H9 (cell line): Measurements from ENCODE around the gene RNASE2. TPM values are rescaled to one million over a fixed set of nuclear protein-coding genes. Genes with fewer than 3 reads are reported as not detected.
A peak's percentile ranks its signal among the peaks of the same experiment; 100 is the strongest.

Source experiments
- DNase-seq: peaks from one replicate; pipeline ENCODE4 v3.0.0-alpha.2; 2017
- H2AFZ ChIP-seq: one replicate; pipeline ENCODE4 v1.6.1; 2013; ENCODE audit warnings: mild to moderate bottlenecking, low read length, control low read depth, moderate library complexity
- H2AK5ac ChIP-seq: 2 replicates; pipeline ENCODE4 v1.6.1; 2013; ENCODE audit warnings: low read length, control low read depth, mixed read lengths; ENCODE audit not compliant: insufficient read length
- H2BK120ac ChIP-seq: one replicate; pipeline ENCODE4 v1.6.1; 2013; ENCODE audit warnings: low read depth, mild to moderate bottlenecking, low read length, control low read depth, inconsistent platforms; ENCODE audit not compliant: poor library complexity, severe bottlenecking
- H2BK12ac ChIP-seq: 2 replicates; pipeline ENCODE4 v1.6.1; 2013; ENCODE audit warnings: low read length, control low read depth, mixed read lengths, low read depth; ENCODE audit not compliant: insufficient read length
- H2BK15ac ChIP-seq: 2 replicates; pipeline ENCODE4 v1.6.1; 2013; ENCODE audit warnings: low read depth, low read length, control low read depth
- H2BK20ac ChIP-seq: one replicate; pipeline ENCODE4 v1.6.1; 2013; ENCODE audit warnings: low read depth, mild to moderate bottlenecking, low read length, control low read depth, inconsistent platforms; ENCODE audit not compliant: poor library complexity, severe bottlenecking
- H2BK5ac ChIP-seq: 2 replicates; pipeline ENCODE4 v1.6.1; 2013; ENCODE audit warnings: low read length, control low read depth, mixed read lengths; ENCODE audit not compliant: insufficient read length
- H3K14ac ChIP-seq: 2 replicates; pipeline ENCODE4 v1.6.1; 2013; ENCODE audit warnings: low read length, control low read depth; ENCODE audit not compliant: insufficient read depth
- H3K18ac ChIP-seq: 2 replicates; pipeline ENCODE4 v1.6.1; 2013; ENCODE audit warnings: low read depth, mild to moderate bottlenecking, mixed read lengths, low read length, control low read depth; ENCODE audit not compliant: insufficient read length
- H3K23ac ChIP-seq: 2 replicates; pipeline ENCODE4 v1.6.1; 2013; ENCODE audit warnings: low read length, control low read depth, mixed read lengths, low read depth; ENCODE audit not compliant: insufficient read length
- H3K23me2 ChIP-seq: 2 replicates; pipeline ENCODE4 v1.6.1; 2013; ENCODE audit warnings: low read depth, mild to moderate bottlenecking, mixed read lengths, low read length, control low read depth; ENCODE audit not compliant: insufficient read length, poor library complexity, severe bottlenecking
- H3K27ac ChIP-seq: 2 replicates; pipeline ENCODE4 v1.5.1; 2013; ENCODE audit warnings: low read length, control low read depth, mixed read lengths, low read depth; ENCODE audit not compliant: insufficient read length
- H3K27me3 ChIP-seq: 2 replicates; pipeline ENCODE4 v1.6.1; 2013; ENCODE audit warnings: low read length, control low read depth, inconsistent platforms; ENCODE audit not compliant: insufficient read depth
- H3K4ac ChIP-seq: 2 replicates; pipeline ENCODE4 v1.6.1; 2013; ENCODE audit warnings: low read depth, mild to moderate bottlenecking, control low read depth, inconsistent platforms, low read length, moderate library complexity
- H3K4me1 ChIP-seq: 2 replicates; pipeline ENCODE4 v1.6.1; 2013; ENCODE audit warnings: low read length, control low read depth, inconsistent platforms; ENCODE audit not compliant: insufficient read depth
- H3K4me2 ChIP-seq: 2 replicates; pipeline ENCODE4 v1.6.1; 2013; ENCODE audit warnings: low read length, control low read depth, mixed read lengths; ENCODE audit not compliant: insufficient read length, insufficient read depth
- H3K56ac ChIP-seq: 2 replicates; pipeline ENCODE4 v1.6.1; 2013; ENCODE audit warnings: low read depth, mild to moderate bottlenecking, mixed read lengths, low read length, control low read depth; ENCODE audit not compliant: insufficient read length
- H3K79me1 ChIP-seq: 2 replicates; pipeline ENCODE4 v1.6.1; 2013; ENCODE audit warnings: low read depth, mild to moderate bottlenecking, moderate library complexity, low read length, control low read depth, inconsistent platforms; ENCODE audit not compliant: insufficient read depth, poor library complexity, severe bottlenecking
- H3K79me2 ChIP-seq: 2 replicates; pipeline ENCODE4 v1.6.1; 2013; ENCODE audit warnings: low read length, control low read depth, inconsistent platforms; ENCODE audit not compliant: insufficient read depth
- H3K9ac ChIP-seq: 2 replicates; pipeline ENCODE4 v1.6.1; 2013; ENCODE audit warnings: low read length, control low read depth, mixed read lengths; ENCODE audit not compliant: insufficient read length; ENCODE audit errors: extremely low read depth
- H3K9me3 ChIP-seq: one replicate; pipeline ENCODE4 v1.6.1; 2013; ENCODE audit warnings: low read depth, low read length, inconsistent platforms; ENCODE audit not compliant: control insufficient read depth
- H3T11ph ChIP-seq: one replicate; pipeline ENCODE4 v1.6.1; 2013; ENCODE audit warnings: mild to moderate bottlenecking, low read length, control low read depth, inconsistent platforms
- H4K20me1 ChIP-seq: one replicate; pipeline ENCODE4 v1.6.1; 2013; ENCODE audit not compliant: control insufficient read depth, insufficient read length, insufficient read depth
- H4K5ac ChIP-seq: 2 replicates; pipeline ENCODE4 v1.6.1; 2013; ENCODE audit warnings: low read depth, mild to moderate bottlenecking, mixed read lengths, low read length, control low read depth; ENCODE audit not compliant: insufficient read length
- H4K8ac ChIP-seq: replicated peaks from 2 replicates; pipeline ENCODE4 v1.6.1; 2013; ENCODE audit warnings: low read length, control low read depth, mixed read lengths, low read depth; ENCODE audit not compliant: insufficient read length
- H4K91ac ChIP-seq: 2 replicates; pipeline ENCODE4 v1.6.1; 2013; ENCODE audit warnings: low read depth, mild to moderate bottlenecking, moderate library complexity, mixed read lengths, low read length, control low read depth; ENCODE audit not compliant: insufficient read length
- H3K27ac Mint-ChIP-seq, 3 experiments: 2 replicates in 2 of 3; 3 replicates in 1 of 3; pipeline ENCODE4 v1.8.0; 2020 to 2021; ENCODE audit warnings: mixed read lengths in 3 of 3, mild to moderate bottlenecking in 1 of 3, moderate library complexity in 1 of 3
- H3K27me3 Mint-ChIP-seq: 2 replicates; pipeline ENCODE4 v1.8.0; 2021; ENCODE audit warnings: low read depth, mild to moderate bottlenecking, moderate library complexity, mixed read lengths
- H3K36me3 Mint-ChIP-seq, 3 experiments: 2 replicates in 2 of 3; 3 replicates in 1 of 3; pipeline ENCODE4 v1.8.0; 2020 to 2021; ENCODE audit warnings: low read depth in 3 of 3, mixed read lengths in 3 of 3; ENCODE audit not compliant: insufficient read depth in 1 of 3
- H3K4me1 Mint-ChIP-seq, 2 experiments: 2 replicates each; pipeline ENCODE4 v1.8.0; 2020; ENCODE audit warnings: mixed read lengths in 2 of 2
- H3K4me3 Mint-ChIP-seq, 2 experiments: 2 replicates in 1 of 2; 3 replicates in 1 of 2; pipeline ENCODE4 v1.8.0; 2020 to 2021; ENCODE audit warnings: mild to moderate bottlenecking in 2 of 2, mixed read lengths in 2 of 2, moderate library complexity in 1 of 2
- H3K9me3 Mint-ChIP-seq, 2 experiments: 2 replicates in 1 of 2; 3 replicates in 1 of 2; pipeline ENCODE4 v1.8.0; 2020; ENCODE audit warnings: mild to moderate bottlenecking in 2 of 2, mixed read lengths in 2 of 2, moderate library complexity in 1 of 2
- CTCF ChIP-seq: fragments of 200-600 bp; sonication (generic); conservative IDR thresholded peaks from 3 replicates; pipeline ENCODE4 v1.8.0; 2021; ENCODE audit warnings: antibody characterized with exemption, mild to moderate bottlenecking
- WGBS: extraction: QIAGEN DNeasy Blood & Tissue Kit; methylation state at CpG from one replicate; pipeline ENCODE4 v1.1.7; 2013; ENCODE audit warnings: missing lambda C conversion rate, low lambda C conversion rate, mixed read lengths; ENCODE audit not compliant: insufficient read length; ENCODE audit errors: extremely low coverage; 5-methylcytosine and 5-hydroxymethylcytosine counted together
- total RNA-seq: library from RNA; stranded (reverse); gene quantifications from 2 replicates; pipeline ENCODE4 v1.2.1, GENCODE V29; 2021

RNASE2 gene
- total RNA-seq, 1 experiment from 2014 or later: not detected

GRCh38 chr14:20997115-20997514, 41.8 kb downstream of the RNASE2 start:
- Mint-ChIP-seq H3K27me3 (no peaks in the 10 kb centered on the region; the same call in 1 of the 2 replicates), H3K27ac (peak overlapping the region in 1 of 3 experiments; percentile 26; a peak in 1 of 7 replicates), H3K4me3 (no peak overlapping the region), H3K9me3 (no peaks in the 10 kb centered on the region), H3K36me3 (peaks cover 28 to 49% (median 45%) of the 10 kb centered on the region in 3 experiments; a peak in 6 of 7 replicates), H3K4me1 (peaks cover 17 to 19% of the 10 kb centered on the region in 2 experiments)
- H3K79me2 ChIP-seq: no peaks in the 10 kb centered on the region
- H4K20me1 ChIP-seq: no peaks in the 10 kb centered on the region
- H3T11ph ChIP-seq: no peak overlapping the region
- no peaks in the 10 kb centered on the region for H3K4me1 ChIP-seq
- H4K5ac ChIP-seq: no peak overlapping the region
- H3K23ac ChIP-seq: no peak overlapping the region
- no peak overlapping the region for H2AFZ ChIP-seq
- WGBS: no CpG with 5 or more reads among the region's 4 CpGs
- no peak overlapping the region for H2BK12ac ChIP-seq
- no peak for DNase-seq
- H3K56ac ChIP-seq: no peak overlapping the region
- no peak for TF ChIP-seq CTCF
- no peak overlapping the region for H2BK5ac ChIP-seq
- H3K27ac ChIP-seq: no peak overlapping the region
- H2AK5ac ChIP-seq: no peak overlapping the region
- H3K27me3 ChIP-seq: no peaks in the 10 kb centered on the region
- no peaks in the 10 kb centered on the region for H3K9me3 ChIP-seq
- no peaks in the 10 kb centered on the region for H3K23me2 ChIP-seq
- no peak overlapping the region for H3K4me2 ChIP-seq
- H3K14ac ChIP-seq: no peak overlapping the region
- no peak overlapping the region for H2BK120ac ChIP-seq
- H3K18ac ChIP-seq: no peak overlapping the region
- H3K4ac ChIP-seq: no peak overlapping the region
- H2BK20ac ChIP-seq: no peak overlapping the region
- H3K79me1 ChIP-seq: no peaks in the 10 kb centered on the region
- no peak overlapping the region for H2BK15ac ChIP-seq
- H4K8ac ChIP-seq: no peak overlapping the region
- no peak overlapping the region for H3K9ac ChIP-seq
- H4K91ac ChIP-seq: no peak overlapping the region
